HFFc6 (cell line): Measurements from ENCODE around the gene PIPOX. TPM values are rescaled to one million over a fixed set of nuclear protein-coding genes. Genes with fewer than 3 reads are reported as not detected.
A peak's percentile ranks its signal among the peaks of the same experiment; 100 is the strongest.

Experiments used
- DNase-seq: peaks from one replicate; pipeline ENCODE4 v3.0.0-alpha.2; 2018
- H3K27ac Mint-ChIP-seq: 2 replicates; pipeline ENCODE4 v1.8.0; 2020; ENCODE audit warnings: mild to moderate bottlenecking, mixed read lengths
- H3K27me3 Mint-ChIP-seq: 2 replicates; pipeline ENCODE4 v1.8.0; 2021; ENCODE audit warnings: mild to moderate bottlenecking, moderate library complexity, mixed read lengths; ENCODE audit not compliant: insufficient read depth
- H3K36me3 Mint-ChIP-seq: 2 replicates; pipeline ENCODE4 v1.8.0; 2021; ENCODE audit warnings: low read depth, mixed read lengths
- H3K4me1 Mint-ChIP-seq: 2 replicates; pipeline ENCODE4 v1.8.0; 2020; ENCODE audit warnings: low read depth, mixed read lengths
- H3K4me3 Mint-ChIP-seq: 2 replicates; pipeline ENCODE4 v1.8.0; 2020; ENCODE audit warnings: mild to moderate bottlenecking, moderate library complexity, mixed read lengths
- H3K9me3 Mint-ChIP-seq: 2 replicates; pipeline ENCODE4 v1.8.0; 2020; ENCODE audit warnings: mild to moderate bottlenecking, mixed read lengths
- CTCF ChIP-seq: fragments of 200-600 bp; sonication (generic); IDR thresholded peaks from 2 replicates; pipeline ENCODE4 v1.5.0; 2021; ENCODE audit warnings: antibody characterized with exemption, mild to moderate bottlenecking
- total RNA-seq, 6 experiments: library from RNA; stranded (reverse); fragmentation: NEBNext Ultra II Directional; extraction: Animal tissue kit (Norgen Biotek cat#: 25700); gene quantifications; 2 replicates in 1 of 6; 3 replicates in 5 of 6; pipeline ENCODE4 v1.2.3, GENCODE V29; 2021

PIPOX gene
- total RNA-seq, 6 experiments from 2014 or later: 0.17 to 0.73 (median 0.44) TPM

GRCh38 chr17:29007456-29007855, 35.5 kb upstream of the PIPOX start:
- no peak overlapping the region for H3K27ac Mint-ChIP-seq
- no peak for TF ChIP-seq CTCF
- H3K27me3 Mint-ChIP-seq: peaks cover 34% of the 10 kb centered on the region
- H3K36me3 Mint-ChIP-seq: no peaks in the 10 kb centered on the region
- no peaks in the 10 kb centered on the region for H3K9me3 Mint-ChIP-seq
- DNase-seq: no peak
- peaks cover 8% of the 10 kb centered on the region for H3K4me1 Mint-ChIP-seq
- H3K4me3 Mint-ChIP-seq: no peak overlapping the region

GRCh38 chr17:29007860-29008455, 35.0 kb upstream of the PIPOX start:
- no peak for TF ChIP-seq CTCF
- H3K4me1 Mint-ChIP-seq: peaks cover 8% of the 10 kb centered on the region
- no peak overlapping the region for H3K4me3 Mint-ChIP-seq
- no peaks in the 10 kb centered on the region for H3K36me3 Mint-ChIP-seq
- no peaks in the 10 kb centered on the region for H3K9me3 Mint-ChIP-seq
- H3K27me3 Mint-ChIP-seq: peaks cover 30% of the 10 kb centered on the region
- no peak overlapping the region for H3K27ac Mint-ChIP-seq
- DNase-seq: peak; percentile 54

GRCh38 chr17:29008591-29008990, 34.4 kb upstream of the PIPOX start:
- Mint-ChIP-seq H3K4me3 (no peak overlapping the region), H3K36me3 (no peaks in the 10 kb centered on the region), H3K27ac (no peak overlapping the region), H3K4me1 (peaks cover 8% of the 10 kb centered on the region), H3K9me3 (no peaks in the 10 kb centered on the region), H3K27me3 (peaks cover 29% of the 10 kb centered on the region)
- DNase-seq: no peak
- no peak for TF ChIP-seq CTCF

- Mint-ChIP-seq H3K27ac (no peak overlapping the region), H3K27me3 (peaks cover 29% of the 10 kb centered on the region), H3K36me3 (no peaks in the 10 kb centered on the region), H3K4me1 (peaks cover 8% of the 10 kb centered on the region), H3K4me3 (no peak overlapping the region), H3K9me3 (no peaks in the 10 kb centered on the region)
- DNase-seq: no peak
- no peak for TF ChIP-seq CTCF
Measured at GRCh38 chr17:29010129-29010528, 32.8 kb upstream of the PIPOX start.

GRCh38 chr17:29010586-29010985, 32.4 kb upstream of the PIPOX start:
- DNase-seq: no peak
- H3K27ac Mint-ChIP-seq: no peak overlapping the region
- H3K36me3 Mint-ChIP-seq: no peaks in the 10 kb centered on the region
- no peak for TF ChIP-seq CTCF
- H3K9me3 Mint-ChIP-seq: no peaks in the 10 kb centered on the region
- no peak overlapping the region for H3K4me3 Mint-ChIP-seq
- H3K27me3 Mint-ChIP-seq: peaks cover 29% of the 10 kb centered on the region
- H3K4me1 Mint-ChIP-seq: peaks cover 8% of the 10 kb centered on the region

GRCh38 chr17:29012535-29012934, 30.4 kb upstream of the PIPOX start:
- no peak overlapping the region for H3K4me3 Mint-ChIP-seq
- no peak for TF ChIP-seq CTCF
- no peaks in the 10 kb centered on the region for H3K36me3 Mint-ChIP-seq
- H3K27ac Mint-ChIP-seq: no peak overlapping the region
- no peaks in the 10 kb centered on the region for H3K9me3 Mint-ChIP-seq
- H3K27me3 Mint-ChIP-seq: peaks cover 35% of the 10 kb centered on the region
- no peak for DNase-seq
- peaks cover 4% of the 10 kb centered on the region for H3K4me1 Mint-ChIP-seq
